SIG-M5 treated with dmso at 0.1 percent for 504 hours (cell line): ENCODE measurements around the gene SYT6.

Experiments used
- DNase-seq: peaks from one replicate; lab custom pipeline; 2025; ENCODE audit not compliant: unreplicated experiment; lab: John Stamatoyannopoulos, UW

SYT6 gene

GRCh38 chr1:114153261-114154145, at the start of gene SYT6:
Gene SYT6, minus strand, starts transcription at chr1:114153869. Its CDS starts 97 bp downstream, at chr1:114153772.
- DNase-seq, result no peak

DNA sequence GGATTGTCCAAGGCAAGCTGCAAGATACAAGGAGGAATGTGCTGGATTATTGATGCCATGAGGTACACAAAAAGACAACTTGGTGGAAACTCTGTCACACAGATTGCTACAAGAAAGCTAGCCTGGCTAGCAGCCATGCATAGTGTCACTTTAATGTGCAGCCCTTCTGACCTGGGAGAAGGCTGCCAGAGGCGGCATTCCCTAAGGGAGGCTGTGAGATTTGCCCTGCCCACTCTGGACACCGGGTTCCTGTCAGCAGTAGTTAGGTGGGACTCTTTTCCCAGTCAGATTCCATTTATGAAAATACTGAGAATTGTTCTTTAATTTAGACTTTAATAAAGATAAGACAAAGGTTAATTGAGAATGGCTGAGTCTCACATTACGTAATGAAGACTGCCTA, 47.8 kb upstream of the SYT6 start:
- DNase-seq, result no peak

GRCh38 chr1:114199017-114199594, 45.4 kb upstream of the SYT6 start:
- DNase-seq, result no peak

- no peak for DNase-seq
Measured at GRCh38 chr1:114196992-114197907, 43.6 kb upstream of the SYT6 start.

- DNase-seq, result no peak
Measured at GRCh38 chr1:114195819-114196218, 42.1 kb upstream of the SYT6 start.

- no peak for DNase-seq
Measured at GRCh38 chr1:114192328-114192727, 38.7 kb upstream of the SYT6 start.

DNA sequence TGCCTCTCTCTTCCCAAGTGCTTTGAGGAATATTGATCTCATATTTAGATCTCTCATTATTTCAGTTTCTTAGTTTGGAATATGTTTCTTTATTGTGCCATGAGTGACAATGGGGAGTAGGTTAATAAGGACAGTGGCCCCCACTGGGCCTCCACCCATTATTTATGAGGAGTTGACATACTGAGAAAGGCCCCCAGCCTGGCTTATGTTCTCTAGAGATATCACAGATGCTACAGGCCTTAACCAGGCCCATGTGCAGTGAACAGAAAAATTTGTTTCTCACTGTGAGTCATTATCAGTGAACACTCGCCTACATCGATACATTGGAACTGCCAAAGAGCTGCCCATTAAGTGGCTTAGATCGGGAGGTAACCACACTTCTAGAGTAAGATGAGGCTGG, 35.7 kb upstream of the SYT6 start:
- no peak for DNase-seq

- no peak for DNase-seq
Measured at GRCh38 chr1:114181356-114181755, 27.7 kb upstream of the SYT6 start.

DNA sequence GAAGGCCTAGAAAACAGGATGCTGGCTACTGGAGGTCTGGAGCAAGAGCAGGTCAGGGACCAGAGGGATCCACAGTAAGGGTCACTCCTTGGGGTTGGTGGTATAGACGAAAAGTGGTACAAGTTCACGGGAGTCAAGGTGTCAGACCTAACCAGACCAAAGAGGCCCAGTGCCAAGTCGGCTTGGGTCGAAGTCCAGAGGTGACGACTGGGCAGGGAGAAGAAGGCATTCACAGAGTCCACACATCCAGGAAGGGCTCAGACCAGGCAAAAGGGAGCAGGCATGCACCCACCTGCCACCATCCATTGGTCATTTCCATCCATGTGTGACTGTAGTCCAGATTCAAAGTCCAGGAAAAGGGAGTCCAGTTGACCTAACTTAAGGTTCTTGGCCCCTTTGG, 27.1 kb upstream of the SYT6 start:
- DNase-seq, result no peak

- DNase-seq, result no peak
Measured at GRCh38 chr1:114178936-114179335, 25.3 kb upstream of the SYT6 start.

DNA sequence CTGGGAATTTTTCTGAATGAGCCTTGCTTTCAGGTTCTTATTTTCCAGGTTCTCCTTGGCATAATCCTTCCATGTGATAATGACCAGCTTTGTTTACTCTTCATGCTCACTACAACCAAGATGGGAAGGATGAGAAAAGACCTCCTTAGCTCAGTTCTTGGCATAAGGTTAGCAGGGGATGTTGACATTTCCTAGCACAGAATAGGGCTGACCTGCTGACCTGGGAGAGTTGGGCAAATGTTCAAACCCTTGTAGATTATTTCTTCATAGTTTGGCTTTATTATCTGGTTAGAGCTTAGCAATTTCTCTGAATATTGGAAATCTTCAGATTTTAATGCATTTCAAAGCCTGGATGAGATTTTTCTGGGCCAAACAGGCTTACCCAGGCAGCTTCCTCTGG, 23.6 kb upstream of the SYT6 start:
- no peak for DNase-seq

GRCh38 chr1:114176366-114176765, 22.7 kb upstream of the SYT6 start:
- no peak for DNase-seq

- no peak for DNase-seq
Measured at GRCh38 chr1:114173680-114174079, 20.0 kb upstream of the SYT6 start.

- DNase-seq, result no peak
Measured at GRCh38 chr1:114169509-114169908, 15.8 kb upstream of the SYT6 start.

DNA sequence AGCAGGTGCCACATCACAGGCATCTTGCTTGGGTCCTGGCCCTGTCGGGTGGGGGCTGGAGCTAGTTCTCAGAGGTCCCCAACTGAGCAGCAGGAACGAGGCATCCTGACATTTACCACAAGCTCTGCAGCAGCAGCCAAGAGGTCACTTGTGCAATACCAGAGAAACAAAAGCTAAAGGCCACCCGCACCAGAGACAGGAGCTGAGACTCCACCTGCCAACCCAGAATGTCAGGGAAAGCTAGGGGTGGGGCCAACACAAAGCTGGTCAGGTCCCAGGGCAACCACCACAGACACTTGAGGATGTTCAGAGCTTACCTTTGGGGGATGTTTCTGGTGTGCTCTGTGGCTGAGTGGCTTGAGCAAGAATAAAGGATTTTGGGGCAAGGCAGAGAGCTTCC, 13.6 kb upstream of the SYT6 start:
- DNase-seq, result peak; percentile 54

DNA sequence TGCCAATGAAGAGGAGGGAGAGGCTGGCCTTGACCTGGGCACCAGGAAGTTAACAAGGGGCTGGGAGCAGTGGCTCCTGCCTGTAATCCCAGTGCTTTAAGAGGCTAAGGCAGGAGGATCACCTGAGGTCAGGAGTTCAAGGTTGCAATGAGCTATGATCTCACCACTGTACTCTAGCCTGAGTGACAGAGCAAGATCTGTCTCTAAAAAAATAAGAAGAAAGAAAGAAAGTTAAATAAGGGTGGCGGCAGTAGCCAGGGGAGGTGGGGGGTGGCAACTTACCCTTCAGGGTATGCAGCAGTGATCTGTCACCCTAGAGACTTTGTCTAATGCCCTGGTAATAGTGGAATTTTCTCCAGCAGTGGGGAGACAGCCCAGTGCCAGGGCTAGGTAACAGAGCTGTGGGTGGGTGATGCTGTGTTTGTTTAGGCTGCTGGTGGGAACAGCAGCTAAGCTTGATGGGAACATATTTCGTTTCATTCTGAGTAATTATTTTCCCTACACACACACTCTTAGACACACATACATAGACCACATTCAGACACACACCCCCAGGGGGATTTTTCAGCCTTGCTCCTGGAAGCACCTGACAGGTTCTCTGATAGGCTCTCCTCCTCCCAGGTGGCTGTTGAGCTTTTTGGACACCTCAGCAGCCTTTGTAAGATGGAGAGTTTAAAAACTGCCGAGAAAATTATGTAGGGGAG, 11.3 kb upstream of the SYT6 start:
- no peak for DNase-seq

DNA sequence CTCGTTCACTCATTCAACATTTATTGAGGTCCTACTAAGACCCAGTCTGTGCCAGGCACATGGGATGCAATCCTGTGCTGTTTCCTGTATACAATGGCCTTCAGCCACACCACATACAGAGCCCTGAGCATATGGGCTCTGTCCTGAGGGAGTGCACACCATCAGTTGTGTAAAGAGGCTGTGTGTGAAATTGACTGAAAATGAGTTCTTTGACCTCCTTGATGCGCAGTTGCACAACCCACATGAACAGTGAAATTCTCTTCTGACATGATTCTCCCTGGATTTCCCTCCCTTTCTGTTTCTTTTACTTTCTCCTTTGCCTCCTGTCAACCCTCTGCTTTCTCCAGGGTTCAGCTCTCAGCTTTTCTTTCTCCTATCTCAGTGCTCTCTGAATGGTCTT, 6.3 kb upstream of the SYT6 start:
- no peak for DNase-seq

DNA sequence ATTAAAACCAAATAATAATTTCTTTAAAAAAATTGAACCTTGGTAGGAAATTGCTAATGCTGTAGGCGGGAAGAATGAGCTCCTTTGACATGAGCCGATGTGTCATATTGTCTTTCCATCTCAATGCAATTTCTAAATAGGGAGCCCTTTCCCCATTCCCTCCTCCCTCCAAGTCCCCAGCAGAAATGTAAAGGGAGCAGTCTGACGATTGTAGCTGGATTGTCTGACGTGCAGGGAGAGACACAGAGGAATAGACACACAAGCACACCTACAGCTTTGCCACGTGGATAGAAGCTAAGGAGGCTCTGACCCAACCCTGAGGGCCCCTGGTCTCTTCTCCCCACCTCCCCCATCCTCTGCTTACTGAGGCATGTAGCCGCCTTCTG, 3.6 kb upstream of the SYT6 start:
- no peak for DNase-seq

DNA sequence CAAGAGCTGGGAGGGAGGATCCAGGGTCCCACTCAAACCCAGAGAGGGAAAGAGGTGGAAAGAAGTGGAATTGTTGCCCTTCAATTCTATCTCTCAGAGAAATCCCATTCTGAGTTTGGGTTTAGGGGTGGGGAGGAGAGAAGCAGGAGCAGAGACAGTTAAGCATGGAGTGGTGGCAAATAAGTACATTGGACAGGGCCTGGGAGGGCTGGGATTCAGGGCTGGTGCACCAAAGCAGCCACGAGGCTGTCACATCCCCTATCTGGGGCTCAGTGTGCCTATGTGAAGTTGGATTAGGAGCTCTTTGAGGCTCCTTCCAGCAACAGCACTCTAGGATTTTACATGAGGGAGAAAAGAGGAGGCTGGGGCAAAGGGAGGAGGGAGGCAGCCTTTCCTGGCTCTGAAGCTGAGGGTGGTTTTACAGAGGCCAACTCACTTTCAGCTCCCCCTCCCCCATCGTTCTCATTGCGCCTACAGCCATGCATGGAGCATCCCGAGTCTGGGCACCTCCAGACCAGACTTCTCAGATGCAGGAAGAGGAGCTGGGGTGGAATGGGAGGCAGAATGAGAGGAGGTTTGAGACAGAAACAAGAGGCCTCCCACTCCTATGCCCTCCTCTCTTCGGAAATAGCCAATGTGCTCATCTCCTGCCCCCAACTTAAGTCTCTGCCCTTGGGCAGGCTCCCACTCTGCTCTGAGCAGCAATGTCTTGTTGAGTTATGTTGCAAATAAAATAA, 3.0 kb upstream of the SYT6 start:
- no peak for DNase-seq

DNA sequence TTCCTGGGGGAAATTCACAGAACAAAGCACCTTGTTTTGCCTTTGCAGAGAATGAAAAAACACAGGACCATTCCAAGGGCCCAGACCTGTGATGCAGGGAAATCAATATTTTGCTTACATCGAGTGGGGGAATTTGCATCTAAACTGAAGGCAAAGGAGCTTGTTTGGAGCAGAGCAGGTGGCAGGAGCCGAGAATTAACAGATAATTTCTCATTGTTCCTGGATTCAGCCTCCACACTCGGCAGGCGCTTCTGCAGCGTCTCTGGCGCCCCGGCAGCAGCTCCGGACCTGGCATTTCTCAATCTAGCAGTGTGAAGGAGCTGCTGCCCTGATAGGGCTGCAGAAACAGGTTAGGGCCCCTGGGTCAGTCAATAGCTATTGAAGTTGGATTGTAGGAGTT, 2.0 kb upstream of the SYT6 start:
- DNase-seq, result no peak
